HG02885 (cell line): ENCODE results near the gene TBL1Y.
"Not testable (repeated sequence)": the region's sequence is repeated elsewhere in the genome, so short reads cannot be mapped to it uniquely, and the experiment has no call there.

Source experiments
- ATAC-seq: cut with Tn5 transposase; IDR thresholded peaks from one replicate; pipeline ENCODE4 v1.9.1; 2021; ENCODE audit warnings: mild to moderate bottlenecking; ENCODE audit not compliant: unreplicated experiment, poor library complexity

The TBL1Y gene

DNA sequence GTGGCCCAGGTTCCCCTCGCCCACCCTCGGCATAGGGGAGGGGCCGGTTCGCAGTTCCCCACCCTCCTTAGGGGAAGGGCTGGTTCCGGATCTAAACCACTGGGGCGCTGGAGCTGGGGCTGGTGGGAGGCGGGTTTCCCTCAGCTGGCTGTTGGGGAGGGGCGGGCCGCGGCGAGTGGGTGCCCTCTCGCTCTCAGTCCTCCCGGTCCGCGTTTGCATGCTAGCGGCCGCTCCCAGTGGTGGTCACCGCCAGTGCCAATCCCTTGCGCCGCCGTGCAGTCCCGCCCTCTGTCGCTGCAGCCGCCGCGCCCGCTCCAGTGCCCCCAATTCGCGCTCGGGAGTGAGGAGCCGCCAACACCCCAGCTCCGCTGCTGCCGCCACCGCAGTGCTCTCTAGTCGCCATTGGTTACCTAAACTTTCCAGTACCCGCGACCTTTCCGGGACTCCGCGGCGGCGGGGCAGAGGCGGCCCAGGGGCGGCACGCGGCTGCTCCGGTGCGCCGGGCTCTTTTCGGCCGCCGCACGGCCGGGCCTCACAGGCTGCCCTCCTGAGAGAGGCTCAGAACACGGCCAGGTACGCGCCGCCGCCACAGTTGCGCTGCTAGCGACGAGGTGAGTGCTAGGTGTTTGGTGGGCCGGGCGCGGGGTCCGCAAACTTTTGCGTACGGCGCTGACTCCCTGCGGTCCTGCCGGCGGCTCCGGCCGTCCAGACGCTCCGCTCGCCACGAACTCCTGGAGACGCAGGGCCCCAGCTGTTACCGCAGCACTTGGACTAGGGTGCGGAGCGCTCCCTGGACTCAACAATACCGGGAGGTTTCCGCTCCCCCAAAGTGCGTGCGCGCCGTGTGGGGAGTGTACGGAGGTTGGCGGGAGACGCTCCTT, at the start of gene TBL1Y:
Gene TBL1Y, plus strand, starts transcription at position 326 of the 881 bp plus-strand sequence. CDS start 114,388 bp downstream, outside the sequence.
- no peak for ATAC-seq

DNA sequence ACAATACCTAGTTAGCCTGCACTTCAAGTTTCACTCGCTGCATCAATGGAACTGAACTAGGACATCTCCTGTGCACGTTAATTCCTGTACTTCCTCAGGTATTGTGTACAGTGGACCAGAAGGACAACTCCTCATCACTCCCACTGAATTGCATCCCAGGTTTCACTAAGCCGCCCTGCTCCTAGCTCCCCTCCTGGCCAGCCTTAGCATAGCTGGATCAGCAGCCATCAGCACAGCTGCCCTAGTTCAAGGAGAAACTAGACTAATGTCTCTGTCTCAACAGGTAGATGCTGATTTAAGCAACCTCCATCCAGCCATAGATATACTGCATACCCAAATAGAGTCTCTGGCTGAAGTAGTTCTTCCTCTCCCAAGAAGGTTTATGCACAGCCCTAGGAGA, 16.0 kb upstream of the TBL1Y start:
- no peak for ATAC-seq

DNA sequence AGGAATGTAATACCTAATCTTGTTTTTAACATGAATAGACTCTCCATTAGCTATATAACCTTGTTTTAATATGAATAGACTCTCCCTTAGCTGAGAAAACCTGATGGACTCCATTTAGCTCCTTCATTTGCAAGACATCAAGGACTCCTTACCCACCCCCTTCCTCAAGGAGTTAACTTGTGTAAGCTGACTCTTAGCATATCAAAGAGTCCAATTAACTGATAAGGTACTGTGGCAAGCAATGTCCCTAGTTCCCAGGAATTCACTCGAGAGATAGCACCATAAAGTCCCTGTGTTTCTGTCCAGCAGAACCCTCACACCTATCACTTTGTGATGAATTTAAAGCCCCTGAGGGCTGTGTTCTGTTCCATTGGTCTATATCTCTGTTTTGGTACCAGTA, 15.3 kb upstream of the TBL1Y start:
- no peak for ATAC-seq

DNA sequence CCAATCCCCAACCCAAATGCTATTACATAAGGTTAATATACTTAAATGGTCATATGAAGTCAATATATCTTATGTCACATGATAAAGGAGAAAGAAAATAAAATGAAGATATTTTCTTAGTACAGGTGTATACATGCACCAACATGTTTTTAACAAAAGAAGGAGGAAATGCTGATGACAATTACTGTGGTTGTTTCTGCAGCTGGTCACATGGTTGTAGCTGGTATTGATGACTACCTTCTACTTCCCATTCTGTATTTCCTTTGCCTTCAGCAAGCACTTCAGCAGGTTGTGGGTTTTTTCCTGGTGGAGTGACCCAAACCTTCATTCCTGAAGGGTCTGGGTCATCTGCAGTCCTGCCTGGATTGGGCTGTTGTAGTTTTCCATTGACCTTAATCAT, 8.4 kb upstream of the TBL1Y start:
- not testable (repeated sequence) for ATAC-seq

- ATAC-seq, result no peak
Measured at GRCh38 chrY:6907591-6907990, 2.9 kb upstream of the TBL1Y start.

DNA sequence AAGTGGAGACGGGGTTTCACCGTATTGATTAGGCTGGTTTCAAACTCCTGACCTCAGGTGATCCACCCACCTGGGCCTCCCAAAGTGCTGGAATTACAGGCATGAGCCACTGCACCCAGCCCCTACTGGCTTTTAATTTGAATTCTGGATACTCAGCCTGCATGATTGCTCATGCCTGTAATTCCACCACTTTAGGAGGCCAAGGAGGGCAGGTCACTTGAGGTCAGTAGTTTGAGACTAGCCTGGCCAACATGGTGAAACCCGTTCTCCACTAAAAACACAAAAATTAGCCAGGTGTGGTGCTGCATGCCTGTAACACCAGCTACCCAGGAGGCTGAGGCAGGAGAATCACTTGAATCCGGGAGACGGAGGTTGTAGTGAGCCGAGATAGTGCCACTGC, 2.5 kb upstream of the TBL1Y start:
- not testable (repeated sequence) for ATAC-seq

- ATAC-seq, result no peak
Measured at GRCh38 chrY:6909118-6909521, 1.4 kb upstream of the TBL1Y start.

DNA sequence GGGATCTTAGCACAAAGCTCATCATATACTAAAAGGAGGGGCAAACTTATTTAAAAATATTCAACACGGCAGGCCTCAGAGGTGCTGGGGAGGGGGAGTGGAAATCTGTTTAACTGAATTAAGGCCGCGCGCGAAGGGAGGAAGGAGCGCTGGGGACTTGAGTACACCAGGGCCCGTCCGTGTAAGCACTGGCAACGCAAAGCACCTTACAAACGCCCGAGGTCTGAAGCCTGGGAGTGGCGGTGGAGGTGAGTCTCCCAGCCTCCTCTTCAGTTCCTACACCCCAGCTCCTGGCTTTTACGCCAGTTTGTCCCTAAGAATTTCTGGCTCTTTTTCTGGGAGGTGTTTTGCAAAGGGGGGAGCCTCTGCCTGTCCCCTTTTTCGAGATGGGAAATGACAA, 641 bp upstream of the TBL1Y start:
- no peak for ATAC-seq

DNA sequence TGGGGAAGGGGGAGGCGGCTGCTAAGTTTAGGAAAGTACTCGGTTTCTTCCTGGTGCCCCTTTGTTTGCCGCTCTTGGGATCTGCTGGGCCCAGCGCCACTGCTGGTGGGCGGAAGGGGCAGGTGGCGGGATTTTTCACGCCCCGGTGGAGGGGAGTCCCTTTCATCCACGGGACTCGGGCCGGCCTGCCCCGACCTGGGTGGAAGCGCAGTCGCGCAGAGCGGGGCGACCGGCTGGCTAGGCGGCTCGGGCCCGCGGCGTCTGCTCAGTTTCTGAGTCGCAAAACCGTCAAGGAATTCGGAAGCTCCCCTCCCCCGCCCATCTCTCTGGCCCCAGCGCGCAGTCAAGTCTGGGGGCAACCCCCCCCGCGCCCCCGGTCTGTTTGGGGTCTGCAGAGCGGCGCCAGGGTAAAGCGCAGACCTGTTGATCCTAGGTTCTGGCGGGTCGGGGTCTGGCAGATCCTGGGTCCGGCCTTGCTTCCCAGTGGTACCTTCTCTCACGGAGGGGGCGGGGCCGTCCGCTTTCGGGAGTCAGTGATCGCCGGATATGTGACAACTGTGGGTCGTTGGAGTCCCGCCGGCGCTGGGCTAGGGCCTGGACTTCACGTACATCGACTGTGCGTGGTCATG, 870 bp downstream of the TBL1Y start, which contains the start of gene AMELY:
Gene AMELY, minus strand, starts transcription at position 500 of the 629 bp plus-strand sequence. CDS start 39,144 bp downstream, outside the sequence.
- ATAC-seq, result no peak

GRCh38 chrY:6913362-6913761, 2.9 kb downstream of the TBL1Y start:
- no peak for ATAC-seq

DNA sequence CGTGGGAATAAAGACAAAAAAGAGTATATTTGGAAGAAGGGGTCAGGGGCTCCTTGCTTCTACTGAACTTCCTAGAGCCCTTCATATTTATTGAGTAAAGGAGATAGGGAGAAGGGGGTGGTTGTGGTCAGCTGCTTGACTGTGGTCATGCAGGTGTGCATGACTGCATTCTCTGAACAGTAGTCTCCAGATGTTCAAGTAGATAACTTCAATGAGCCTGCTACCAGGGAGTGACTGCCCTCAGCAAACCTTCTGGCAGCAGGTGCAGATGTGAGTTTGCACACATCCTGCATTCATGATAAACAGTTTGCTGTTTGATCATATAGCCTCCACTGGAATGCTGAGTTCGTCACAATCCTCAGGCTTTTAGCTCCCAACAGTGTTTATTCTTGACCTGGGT, 10.6 kb downstream of the TBL1Y start:
- no peak for ATAC-seq

DNA sequence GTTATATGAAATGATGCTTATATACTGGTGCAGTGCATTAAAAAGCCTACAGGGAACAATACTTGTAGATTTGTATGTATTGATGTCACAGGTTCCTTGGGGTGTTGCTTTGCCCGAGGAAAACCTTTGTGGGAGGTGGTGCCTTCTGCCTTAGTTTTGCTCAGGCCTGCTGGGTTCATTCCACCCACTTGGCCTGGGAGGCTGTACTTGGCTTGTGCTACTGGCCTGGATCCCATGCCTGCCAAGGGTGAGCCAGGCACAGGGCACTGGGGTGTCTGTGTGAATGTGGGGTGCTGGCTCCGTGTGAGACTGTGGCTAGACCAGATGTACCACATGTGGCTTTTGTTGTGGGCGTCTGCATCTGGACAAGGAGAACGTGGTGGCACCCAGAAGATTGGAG, 17.8 kb downstream of the TBL1Y start:
- ATAC-seq, result no peak

GRCh38 chrY:6929237-6929636, 18.7 kb downstream of the TBL1Y start:
- ATAC-seq, result no peak

- no peak for ATAC-seq
Measured at GRCh38 chrY:6931779-6932396, 21.4 kb downstream of the TBL1Y start.

- ATAC-seq, result no peak
Measured at GRCh38 chrY:6935497-6935896, 25.0 kb downstream of the TBL1Y start.

DNA sequence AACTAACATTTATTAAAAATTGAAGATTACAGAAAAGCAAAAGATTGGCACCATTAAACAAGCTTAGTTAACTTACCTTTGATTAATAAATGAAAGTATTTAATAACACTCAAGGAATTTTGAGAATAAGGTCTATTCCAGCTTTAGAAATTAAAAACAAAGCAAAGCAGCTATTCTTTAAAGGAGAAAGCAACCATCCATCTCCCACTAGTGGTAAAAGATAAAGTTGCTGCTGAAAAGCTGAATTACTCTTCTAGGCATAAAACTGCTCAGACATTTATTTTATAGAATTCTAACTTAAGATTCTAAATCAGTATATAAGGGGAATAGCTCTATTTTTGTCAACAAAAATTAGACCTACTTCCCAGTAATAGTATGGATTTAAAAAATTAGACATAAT, 37.2 kb downstream of the TBL1Y start:
- ATAC-seq, result no peak

DNA sequence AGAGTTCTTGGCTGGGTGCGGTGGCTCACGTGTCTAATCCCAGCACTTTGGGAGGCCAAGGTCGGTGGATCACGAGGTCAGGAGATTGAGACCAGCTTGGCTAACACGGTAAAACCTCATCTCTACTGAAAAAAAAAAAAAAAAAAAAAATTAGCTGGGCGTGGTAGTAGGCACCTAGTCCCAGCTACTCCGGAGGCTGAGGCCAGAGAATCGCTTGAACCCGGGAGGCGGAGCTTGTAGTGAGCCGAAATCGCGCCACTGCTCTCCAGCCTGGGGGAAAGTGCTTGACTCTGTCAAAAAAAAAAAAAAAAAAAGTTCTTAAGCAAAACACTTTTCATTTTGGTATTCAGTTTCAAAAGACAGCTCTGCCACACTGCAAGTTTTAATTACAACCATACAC, 37.9 kb downstream of the TBL1Y start:
- no peak for ATAC-seq

DNA sequence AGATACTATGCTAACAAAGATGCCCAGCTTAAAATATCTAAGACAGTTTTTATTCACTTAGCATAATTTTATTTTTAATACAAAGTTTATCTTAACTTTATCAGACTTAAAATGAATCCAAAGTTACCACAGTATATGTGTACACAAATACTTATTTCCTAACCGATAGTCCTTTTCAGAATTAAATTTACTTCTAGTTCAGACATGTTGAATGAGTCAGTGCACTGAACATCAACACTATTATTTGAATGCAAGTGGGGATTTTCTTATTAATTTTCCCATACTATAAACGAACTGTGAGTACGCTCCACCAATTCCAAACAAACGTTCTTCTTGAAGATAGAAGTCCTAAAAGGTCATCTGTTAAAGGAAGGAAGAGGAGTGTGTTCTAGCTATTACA, 39.5 kb downstream of the TBL1Y start:
- ATAC-seq, result no peak

GRCh38 chrY:6964732-6965131, 54.2 kb downstream of the TBL1Y start:
- ATAC-seq, result no peak

DNA sequence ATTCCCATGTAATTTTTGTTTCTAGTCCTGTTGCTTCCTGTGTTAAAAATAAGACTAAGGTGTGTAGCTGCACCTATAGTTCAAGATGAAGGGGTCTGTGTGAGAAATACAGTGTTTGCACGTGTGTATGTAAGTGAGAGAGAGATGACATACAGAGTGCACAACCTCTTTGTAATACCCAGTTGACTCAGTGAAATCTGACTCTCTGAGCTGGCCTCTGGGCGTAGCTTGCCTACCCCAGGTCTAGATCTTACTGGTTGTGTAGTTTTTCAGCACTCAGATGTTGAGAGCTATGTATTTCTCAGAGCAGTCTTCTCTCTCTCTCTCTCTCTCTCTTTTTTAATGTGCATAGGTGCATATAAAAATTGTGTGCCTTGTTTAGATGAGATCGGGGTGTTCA, 56.0 kb downstream of the TBL1Y start:
- no peak for ATAC-seq

DNA sequence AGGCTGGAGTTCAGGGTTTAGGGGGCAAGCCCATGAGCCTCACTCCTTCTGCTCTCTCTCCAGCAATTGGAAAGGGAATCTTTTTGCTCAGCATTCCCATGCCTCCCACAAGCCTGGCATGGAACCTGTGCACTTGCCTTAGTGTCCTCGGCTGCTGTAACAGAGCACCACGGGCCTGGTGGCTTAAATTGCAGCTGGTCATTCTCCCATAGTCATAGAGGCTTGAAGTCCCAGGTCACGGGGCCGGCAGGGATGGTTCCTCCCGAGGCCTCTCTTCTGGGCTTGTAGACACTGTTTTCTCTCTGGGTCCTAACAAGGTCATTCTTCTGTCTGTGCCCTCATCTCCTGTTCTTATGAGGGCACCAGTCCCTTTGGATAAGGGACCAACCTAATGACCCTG, 57.2 kb downstream of the TBL1Y start:
- no peak for ATAC-seq
